IgD-negative memory B cell (primary cell): ENCODE data around the gene ANKRD17. TPM values are rescaled to one million over a fixed set of nuclear protein-coding genes. Genes with fewer than 3 reads are reported as not detected.
A peak's percentile ranks its signal among the peaks of the same experiment; 100 is the strongest.
"Not testable (repeated sequence)": the region's sequence is repeated elsewhere in the genome, so short reads cannot be mapped to it uniquely, and the experiment has no call there.

Experiments used
- H3K27ac Mint-ChIP-seq, 3 donors: one replicate each; pipeline ENCODE4 v1.8.0; 2020 to 2022; ENCODE audit warnings: mild to moderate bottlenecking in 3 of 3, mixed read lengths in 3 of 3, moderate library complexity in 1 of 3
- H3K27me3 Mint-ChIP-seq: one replicate; pipeline ENCODE4 v1.8.0; 2021; ENCODE audit warnings: mixed read lengths
- H3K36me3 Mint-ChIP-seq: one replicate; pipeline ENCODE4 v1.8.0; 2020; ENCODE audit warnings: mild to moderate bottlenecking, mixed read lengths
- H3K4me1 Mint-ChIP-seq, 3 donors: one replicate each; pipeline ENCODE4 v1.8.0; 2020 to 2022; ENCODE audit warnings: mixed read lengths in 3 of 3, mild to moderate bottlenecking in 1 of 3
- H3K4me3 Mint-ChIP-seq, 4 donors: one replicate each; pipeline ENCODE4 v1.8.0; 2020 to 2022; ENCODE audit warnings: mild to moderate bottlenecking in 4 of 4, mixed read lengths in 4 of 4, moderate library complexity in 3 of 4
- H3K9me3 Mint-ChIP-seq, 3 donors: one replicate each; pipeline ENCODE4 v1.8.0; 2020 to 2021; ENCODE audit warnings: mixed read lengths in 3 of 3, mild to moderate bottlenecking in 1 of 3
- polyA plus RNA-seq: library from polyadenylated mRNA; unstranded; fragments of 300-500 nt; fragmentation: Illumina TruSeq; gene quantifications from one replicate; pipeline ENCODE4 v1.2.3, GENCODE V29; 2021

ANKRD17 gene
- polyA plus RNA-seq, 1 donor from 2014 or later: 9.6 TPM

- H3K4me1 Mint-ChIP-seq: peaks cover 20 to 46% (median 32%) of the 10 kb centered on the region in 3 donors
- H3K9me3 Mint-ChIP-seq: peaks cover 0 to 15% (median 2%) of the 10 kb centered on the region in 3 donors
- H3K36me3 Mint-ChIP-seq: peaks cover 17% of the 10 kb centered on the region
- H3K27me3 Mint-ChIP-seq: no peaks in the 10 kb centered on the region
- no peak overlapping the region for H3K4me3 Mint-ChIP-seq
- peak overlapping the region in 1 of 3 donors; percentile 21 for H3K27ac Mint-ChIP-seq
Observed at GRCh38 chr4:73205482-73205881, 53.1 kb downstream of the ANKRD17 start.

- Mint-ChIP-seq H3K9me3 (peaks cover 0 to 15% (median 2%) of the 10 kb centered on the region in 3 donors), H3K4me1 (peaks cover 19 to 37% (median 34%) of the 10 kb centered on the region in 3 donors), H3K27ac (peak overlapping the region in 2 of 3 donors; percentile 16 to 83), H3K36me3 (peaks cover 22% of the 10 kb centered on the region)
- H3K4me3 Mint-ChIP-seq, H3K27me3 Mint-ChIP-seq: not testable (repeated sequence)
Observed at GRCh38 chr4:73203976-73204375, 54.6 kb downstream of the ANKRD17 start.

- H3K27me3 Mint-ChIP-seq: no peaks in the 10 kb centered on the region
- H3K27ac Mint-ChIP-seq: peak overlapping the region in 1 of 3 donors; percentile 31
- no peak overlapping the region for H3K4me3 Mint-ChIP-seq
- peaks cover 24 to 38% (median 30%) of the 10 kb centered on the region in 3 donors for H3K4me1 Mint-ChIP-seq
- H3K36me3 Mint-ChIP-seq: peaks cover 13% of the 10 kb centered on the region
- H3K9me3 Mint-ChIP-seq: peaks cover 0 to 2% (median 0%) of the 10 kb centered on the region in 3 donors
Observed at GRCh38 chr4:73197220-73197619, 61.4 kb downstream of the ANKRD17 start.

GRCh38 chr4:73194064-73194463 lies 64.5 kb downstream of the ANKRD17 start:
- Mint-ChIP-seq H3K9me3 (no peaks in the 10 kb centered on the region), H3K4me1 (peaks cover 26 to 43% (median 31%) of the 10 kb centered on the region in 3 donors), H3K4me3 (peak overlapping the region in 1 of 4 donors; percentile 37), H3K27ac (peak overlapping the region in 1 of 3 donors; percentile 71), H3K27me3 (no peaks in the 10 kb centered on the region), H3K36me3 (peaks cover 9% of the 10 kb centered on the region)

GRCh38 chr4:73193659-73194058 lies 64.9 kb downstream of the ANKRD17 start:
- H3K27ac Mint-ChIP-seq: peak overlapping the region; percentile 71 to 84 (median 77)
- H3K27me3 Mint-ChIP-seq: no peaks in the 10 kb centered on the region
- peaks cover 12% of the 10 kb centered on the region for H3K36me3 Mint-ChIP-seq
- peaks cover 27 to 42% (median 29%) of the 10 kb centered on the region in 3 donors for H3K4me1 Mint-ChIP-seq
- H3K4me3 Mint-ChIP-seq: peak overlapping the region in 2 of 4 donors; percentile 62 to 80
- H3K9me3 Mint-ChIP-seq: no peaks in the 10 kb centered on the region

GRCh38 chr4:73193155-73193554 lies 65.4 kb downstream of the ANKRD17 start:
- H3K4me3 Mint-ChIP-seq: peak overlapping the region in 2 of 4 donors; percentile 62 to 80
- H3K36me3 Mint-ChIP-seq: peaks cover 13% of the 10 kb centered on the region
- no peaks in the 10 kb centered on the region for H3K9me3 Mint-ChIP-seq
- H3K27me3 Mint-ChIP-seq: no peaks in the 10 kb centered on the region
- H3K4me1 Mint-ChIP-seq: peaks cover 26 to 38% (median 26%) of the 10 kb centered on the region in 3 donors
- H3K27ac Mint-ChIP-seq: peak overlapping the region; percentile 69 to 84 (median 77)

- Mint-ChIP-seq H3K27me3 (no peaks in the 10 kb centered on the region), H3K4me3 (no peak overlapping the region), H3K27ac (no peak overlapping the region), H3K4me1 (peaks cover 33 to 38% (median 34%) of the 10 kb centered on the region in 3 donors), H3K9me3 (no peaks in the 10 kb centered on the region), H3K36me3 (peaks cover 10% of the 10 kb centered on the region)
Observed at GRCh38 chr4:73189274-73189810, 69.3 kb downstream of the ANKRD17 start.

GRCh38 chr4:73187325-73187724 lies 71.3 kb downstream of the ANKRD17 start:
- H3K36me3 Mint-ChIP-seq: peaks cover 10% of the 10 kb centered on the region
- peak overlapping the region in 1 of 3 donors; percentile 57 for H3K27ac Mint-ChIP-seq
- H3K4me3 Mint-ChIP-seq: peak overlapping the region in 1 of 4 donors; percentile 35
- no peaks in the 10 kb centered on the region for H3K27me3 Mint-ChIP-seq
- peaks cover 17 to 32% (median 27%) of the 10 kb centered on the region in 3 donors for H3K4me1 Mint-ChIP-seq
- H3K9me3 Mint-ChIP-seq: no peaks in the 10 kb centered on the region

- H3K36me3 Mint-ChIP-seq: peaks cover 10% of the 10 kb centered on the region
- H3K4me1 Mint-ChIP-seq: peaks cover 20 to 35% (median 34%) of the 10 kb centered on the region in 3 donors
- no peak overlapping the region for H3K4me3 Mint-ChIP-seq
- no peak overlapping the region for H3K27ac Mint-ChIP-seq
- no peaks in the 10 kb centered on the region for H3K27me3 Mint-ChIP-seq
- H3K9me3 Mint-ChIP-seq: no peaks in the 10 kb centered on the region
Observed at GRCh38 chr4:73185903-73186302, 72.7 kb downstream of the ANKRD17 start.

GRCh38 chr4:73181231-73181630 lies 77.4 kb downstream of the ANKRD17 start:
- Mint-ChIP-seq H3K4me3 (peak overlapping the region in 1 of 4 donors; percentile 21), H3K36me3 (peaks cover 8% of the 10 kb centered on the region), H3K27me3 (no peaks in the 10 kb centered on the region), H3K4me1 (peaks cover 33 to 40% (median 33%) of the 10 kb centered on the region in 3 donors), H3K9me3 (no peaks in the 10 kb centered on the region), H3K27ac (peak overlapping the region in 2 of 3 donors; percentile 1 to 11)

- peaks cover 37 to 57% (median 48%) of the 10 kb centered on the region in 3 donors for H3K4me1 Mint-ChIP-seq
- peaks cover 30% of the 10 kb centered on the region for H3K36me3 Mint-ChIP-seq
- H3K27me3 Mint-ChIP-seq: no peaks in the 10 kb centered on the region
- peaks cover 0 to 8% (median 2%) of the 10 kb centered on the region in 3 donors for H3K9me3 Mint-ChIP-seq
- H3K4me3 Mint-ChIP-seq: peak overlapping the region in 1 of 4 donors; percentile 50
- H3K27ac Mint-ChIP-seq: no peak overlapping the region
Observed at GRCh38 chr4:73178389-73178788, 80.2 kb downstream of the ANKRD17 start.

GRCh38 chr4:73172161-73172560 lies 86.4 kb downstream of the ANKRD17 start:
- H3K9me3 Mint-ChIP-seq: peaks cover 2 to 15% (median 6%) of the 10 kb centered on the region in 3 donors
- H3K4me1 Mint-ChIP-seq: peaks cover 17 to 35% (median 23%) of the 10 kb centered on the region in 3 donors
- H3K27ac Mint-ChIP-seq: no peak overlapping the region
- peak overlapping the region in 1 of 4 donors; percentile 4 for H3K4me3 Mint-ChIP-seq
- H3K27me3 Mint-ChIP-seq: no peaks in the 10 kb centered on the region
- peaks cover 49% of the 10 kb centered on the region for H3K36me3 Mint-ChIP-seq

- Mint-ChIP-seq H3K27me3 (no peaks in the 10 kb centered on the region), H3K4me3 (no peak overlapping the region), H3K27ac (peak overlapping the region in 1 of 3 donors; percentile 75), H3K36me3 (peaks cover 46% of the 10 kb centered on the region), H3K9me3 (peaks cover 5 to 26% (median 7%) of the 10 kb centered on the region in 3 donors), H3K4me1 (peaks cover 12 to 25% (median 19%) of the 10 kb centered on the region in 3 donors)
Observed at GRCh38 chr4:73170518-73171198, 87.9 kb downstream of the ANKRD17 start.

GRCh38 chr4:73166212-73166611 lies 92.4 kb downstream of the ANKRD17 start:
- H3K27me3 Mint-ChIP-seq: no peaks in the 10 kb centered on the region
- H3K9me3 Mint-ChIP-seq: peaks cover 2 to 17% (median 3%) of the 10 kb centered on the region in 3 donors
- H3K4me1 Mint-ChIP-seq: peaks cover 0 to 6% (median 0%) of the 10 kb centered on the region in 3 donors
- H3K27ac Mint-ChIP-seq: no peak overlapping the region
- peaks cover 18% of the 10 kb centered on the region for H3K36me3 Mint-ChIP-seq
- H3K4me3 Mint-ChIP-seq: no peak overlapping the region

GRCh38 chr4:73161527-73162185 lies 96.9 kb downstream of the ANKRD17 start:
- peaks cover 9% of the 10 kb centered on the region for H3K36me3 Mint-ChIP-seq
- H3K27ac Mint-ChIP-seq: peak overlapping the region in 1 of 3 donors; percentile 62
- peaks cover 0 to 7% (median 0%) of the 10 kb centered on the region in 3 donors for H3K4me1 Mint-ChIP-seq
- H3K4me3 Mint-ChIP-seq: no peak overlapping the region
- H3K27me3 Mint-ChIP-seq: no peaks in the 10 kb centered on the region
- H3K9me3 Mint-ChIP-seq: peaks cover 1 to 11% (median 2%) of the 10 kb centered on the region in 3 donors
